Spleen (tissue), 7 donors: ENCODE data around the gene C15orf39.

Experiments
- POLR2A ChIP-seq, 3 donors: fragments of 450-650 bp; IDR thresholded peaks; one replicate each; pipeline ENCODE4 v1.5.1; 2017; ENCODE audit warnings: antibody characterized with exemption in 3 of 3, mild to moderate bottlenecking in 1 of 3
- POLR2AphosphoS5 ChIP-seq, 3 donors: sonication (generic); formaldehyde crosslinking; IDR thresholded peaks; one replicate each; pipeline ENCODE4 v1.5.1; 2017; ENCODE audit warnings: antibody characterized with exemption in 3 of 3
- TF ChIP-seq, protein P1 (sequence below), 11 experiments: fragments of 200-600 bp in 7 of 11; fragments of 450-650 bp in 4 of 11; sonication (generic) in 4 of 11; IDR thresholded peaks in 8 of 11; conservative IDR thresholded peaks in 3 of 11; 1 replicate in 7 of 11; 2 replicates in 4 of 11; pipeline versions ENCODE4 v1.4.0 to v1.8.0; 2016 to 2021; ENCODE audit warnings: antibody characterized with exemption in 11 of 11, inconsistent platforms in 4 of 11, mild to moderate bottlenecking in 1 of 11
- donor health status: DM: no; HTN: no; CAD: no; lungs with moderate emphysema.
- donor health status: DM: no; HTN: no; CAD: no.
- donor health status: DM: no; HTN: no; CAD: no.

GRCh38 chr15:75235051-75235673 lies 33.5 kb downstream of the C15orf39 start:
- TF ChIP-seq, protein P1, sequence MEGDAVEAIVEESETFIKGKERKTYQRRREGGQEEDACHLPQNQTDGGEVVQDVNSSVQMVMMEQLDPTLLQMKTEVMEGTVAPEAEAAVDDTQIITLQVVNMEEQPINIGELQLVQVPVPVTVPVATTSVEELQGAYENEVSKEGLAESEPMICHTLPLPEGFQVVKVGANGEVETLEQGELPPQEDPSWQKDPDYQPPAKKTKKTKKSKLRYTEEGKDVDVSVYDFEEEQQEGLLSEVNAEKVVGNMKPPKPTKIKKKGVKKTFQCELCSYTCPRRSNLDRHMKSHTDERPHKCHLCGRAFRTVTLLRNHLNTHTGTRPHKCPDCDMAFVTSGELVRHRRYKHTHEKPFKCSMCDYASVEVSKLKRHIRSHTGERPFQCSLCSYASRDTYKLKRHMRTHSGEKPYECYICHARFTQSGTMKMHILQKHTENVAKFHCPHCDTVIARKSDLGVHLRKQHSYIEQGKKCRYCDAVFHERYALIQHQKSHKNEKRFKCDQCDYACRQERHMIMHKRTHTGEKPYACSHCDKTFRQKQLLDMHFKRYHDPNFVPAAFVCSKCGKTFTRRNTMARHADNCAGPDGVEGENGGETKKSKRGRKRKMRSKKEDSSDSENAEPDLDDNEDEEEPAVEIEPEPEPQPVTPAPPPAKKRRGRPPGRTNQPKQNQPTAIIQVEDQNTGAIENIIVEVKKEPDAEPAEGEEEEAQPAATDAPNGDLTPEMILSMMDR (IDR thresholded peaks at IDR 0.05 in 8 of 11, conservative IDR thresholded peaks at IDR 0.05 in 3 of 11) = no peak
- no peak for TF ChIP-seq POLR2A (IDR thresholded peaks at IDR 0.05)
- no peak for TF ChIP-seq POLR2AphosphoS5 (IDR thresholded peaks at IDR 0.05)
